Type B pancreatic cell (in vitro differentiated cells): ENCODE data around the gene MRPS26. TPM values are rescaled to one million over a fixed set of nuclear protein-coding genes. Genes with fewer than 3 reads are reported as not detected.
A peak's percentile ranks its signal among the peaks of the same experiment; 100 is the strongest.
"Not testable (repeated sequence)": the region's sequence is repeated elsewhere in the genome, so short reads cannot be mapped to it uniquely, and the experiment has no call there.

Source experiments
- DNase-seq: peaks from one replicate; pipeline ENCODE4 v3.0.0; 2021; ENCODE audit warnings: mixed read lengths; ENCODE audit not compliant: unreplicated experiment; ENCODE audit errors: extremely low spot score
- H3K27ac Mint-ChIP-seq: 2 replicates; pipeline ENCODE4 v1.8.0; 2021; ENCODE audit warnings: mild to moderate bottlenecking, mixed read lengths
- H3K27me3 Mint-ChIP-seq: 2 replicates; pipeline ENCODE4 v1.8.0; 2021; ENCODE audit warnings: mixed read lengths
- H3K36me3 Mint-ChIP-seq: 2 replicates; pipeline ENCODE4 v1.8.0; 2021; ENCODE audit warnings: mixed read lengths
- H3K4me1 Mint-ChIP-seq: one replicate; pipeline ENCODE4 v1.8.0; 2021; ENCODE audit warnings: mixed read lengths; ENCODE audit not compliant: unreplicated experiment
- H3K4me3 Mint-ChIP-seq: 2 replicates; pipeline ENCODE4 v1.8.0; 2021; ENCODE audit warnings: mild to moderate bottlenecking, mixed read lengths
- H3K9me3 Mint-ChIP-seq: 2 replicates; pipeline ENCODE4 v1.8.0; 2021; ENCODE audit warnings: mixed read lengths
- total RNA-seq: library from RNA; stranded (reverse); gene quantifications from 2 replicates; pipeline ENCODE4 v1.2.1, GENCODE V29; 2021; ENCODE audit warnings: low replicate concordance
- TF ChIP-seq, protein P1 (sequence below): fragments of 200-600 bp; sonication (generic); conservative IDR thresholded peaks from 2 replicates; pipeline ENCODE4 v1.5.0; 2021; ENCODE audit warnings: antibody characterized with exemption, mild to moderate bottlenecking

MRPS26 gene
- total RNA-seq, 1 donor from 2014 or later: 67.3 TPM

DNA sequence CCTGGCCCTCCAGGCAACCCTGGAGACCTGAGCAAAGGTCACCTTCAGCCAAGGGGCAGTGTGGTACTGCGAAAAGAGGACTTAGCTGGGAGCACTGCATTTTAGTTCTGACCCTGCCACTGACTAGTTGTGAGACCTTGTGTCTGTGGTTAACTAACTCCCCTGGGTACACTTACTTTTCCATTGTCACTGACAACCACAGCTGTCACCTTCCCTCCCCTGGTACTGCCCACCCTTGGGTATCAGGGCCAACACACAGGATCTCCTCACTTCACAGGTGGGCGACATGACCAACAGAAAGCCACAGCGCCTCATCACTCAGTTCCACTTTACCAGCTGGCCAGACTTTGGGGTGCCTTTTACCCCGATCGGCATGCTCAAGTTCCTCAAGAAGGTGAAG is 24.1 kb upstream of the MRPS26 start:
- H3K4me3 Mint-ChIP-seq: no peak overlapping the region
- no peak overlapping the region for H3K27ac Mint-ChIP-seq
- peaks cover 42% of the 10 kb centered on the region for H3K36me3 Mint-ChIP-seq
- DNase-seq: no peak
- no peaks in the 10 kb centered on the region for H3K9me3 Mint-ChIP-seq
- no peaks in the 10 kb centered on the region for H3K27me3 Mint-ChIP-seq
- H3K4me1 Mint-ChIP-seq: peaks cover 8% of the 10 kb centered on the region
- TF ChIP-seq, protein P1, sequence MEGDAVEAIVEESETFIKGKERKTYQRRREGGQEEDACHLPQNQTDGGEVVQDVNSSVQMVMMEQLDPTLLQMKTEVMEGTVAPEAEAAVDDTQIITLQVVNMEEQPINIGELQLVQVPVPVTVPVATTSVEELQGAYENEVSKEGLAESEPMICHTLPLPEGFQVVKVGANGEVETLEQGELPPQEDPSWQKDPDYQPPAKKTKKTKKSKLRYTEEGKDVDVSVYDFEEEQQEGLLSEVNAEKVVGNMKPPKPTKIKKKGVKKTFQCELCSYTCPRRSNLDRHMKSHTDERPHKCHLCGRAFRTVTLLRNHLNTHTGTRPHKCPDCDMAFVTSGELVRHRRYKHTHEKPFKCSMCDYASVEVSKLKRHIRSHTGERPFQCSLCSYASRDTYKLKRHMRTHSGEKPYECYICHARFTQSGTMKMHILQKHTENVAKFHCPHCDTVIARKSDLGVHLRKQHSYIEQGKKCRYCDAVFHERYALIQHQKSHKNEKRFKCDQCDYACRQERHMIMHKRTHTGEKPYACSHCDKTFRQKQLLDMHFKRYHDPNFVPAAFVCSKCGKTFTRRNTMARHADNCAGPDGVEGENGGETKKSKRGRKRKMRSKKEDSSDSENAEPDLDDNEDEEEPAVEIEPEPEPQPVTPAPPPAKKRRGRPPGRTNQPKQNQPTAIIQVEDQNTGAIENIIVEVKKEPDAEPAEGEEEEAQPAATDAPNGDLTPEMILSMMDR: no peak

DNA sequence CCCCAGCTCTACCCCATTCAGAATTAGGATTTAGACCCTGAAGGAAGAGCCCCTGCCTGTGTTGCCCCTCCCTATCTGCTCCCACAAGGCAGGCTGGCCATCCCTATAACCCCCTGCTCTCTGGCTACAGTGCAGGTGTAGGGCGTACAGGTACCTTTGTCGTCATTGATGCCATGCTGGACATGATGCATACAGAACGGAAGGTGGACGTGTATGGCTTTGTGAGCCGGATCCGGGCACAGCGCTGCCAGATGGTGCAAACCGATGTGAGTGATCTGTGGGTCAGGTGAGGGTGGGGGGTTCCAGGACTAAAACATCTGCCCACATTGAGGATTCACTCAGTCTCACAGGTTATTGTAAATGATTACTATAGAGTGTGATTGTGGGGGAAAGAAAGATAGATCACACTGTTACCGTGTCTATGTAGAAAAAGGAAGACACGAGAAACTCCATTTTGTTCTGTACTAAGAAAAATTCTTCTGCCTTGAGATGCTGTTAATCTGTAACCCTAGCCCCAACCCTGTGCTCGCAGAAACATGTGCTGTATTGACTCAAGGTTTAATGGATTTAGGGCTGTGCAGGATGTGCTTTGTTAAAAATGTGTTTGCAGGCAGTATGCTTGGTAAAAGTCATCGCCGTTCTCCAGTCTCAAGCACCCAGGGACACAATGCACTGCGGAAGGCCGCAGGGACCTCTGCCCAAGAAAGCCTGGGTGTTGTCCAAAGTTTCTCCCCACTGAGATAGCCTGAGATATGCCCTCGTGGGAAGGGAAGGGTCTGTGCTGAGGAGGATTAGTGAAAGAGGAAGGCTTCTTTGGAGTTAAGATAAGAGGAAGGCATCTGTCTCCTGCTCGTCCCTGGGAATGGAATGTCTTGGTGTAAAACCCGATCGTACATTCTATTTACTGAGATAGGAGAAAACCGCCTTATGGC is 23.0 kb upstream of the MRPS26 start:
- not testable (repeated sequence) for H3K4me3 Mint-ChIP-seq, H3K27me3 Mint-ChIP-seq, H3K4me1 Mint-ChIP-seq, H3K9me3 Mint-ChIP-seq, DNase-seq
- Mint-ChIP-seq H3K36me3 (peaks cover 41% of the 10 kb centered on the region), H3K27ac (peak overlapping the region; percentile 86)

DNA sequence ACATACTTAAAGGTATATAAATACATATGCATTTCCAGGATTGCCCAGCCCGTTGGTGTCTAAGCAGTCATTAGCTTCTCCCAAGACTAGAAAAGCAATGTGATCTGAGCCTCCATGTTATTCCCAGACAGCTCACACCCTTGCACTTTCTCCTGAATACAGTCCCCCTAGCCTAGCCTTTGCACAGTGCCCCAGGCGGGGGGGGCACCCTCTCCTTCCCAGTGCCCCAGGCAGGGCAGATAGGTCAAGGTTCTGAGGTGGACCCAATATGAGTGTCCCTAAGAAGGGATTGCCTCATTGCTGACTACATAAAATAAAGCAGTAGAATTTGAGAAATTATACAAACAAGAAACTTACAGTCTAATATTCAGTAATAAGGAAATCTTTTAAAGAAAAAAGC is 17.9 kb upstream of the MRPS26 start:
- TF ChIP-seq, protein P1: no peak
- peaks cover 3% of the 10 kb centered on the region for H3K4me1 Mint-ChIP-seq
- H3K36me3 Mint-ChIP-seq: peaks cover 26% of the 10 kb centered on the region
- no peaks in the 10 kb centered on the region for H3K9me3 Mint-ChIP-seq
- no peak overlapping the region for H3K27ac Mint-ChIP-seq
- no peak for DNase-seq
- no peak overlapping the region for H3K4me3 Mint-ChIP-seq
- no peaks in the 10 kb centered on the region for H3K27me3 Mint-ChIP-seq

DNA sequence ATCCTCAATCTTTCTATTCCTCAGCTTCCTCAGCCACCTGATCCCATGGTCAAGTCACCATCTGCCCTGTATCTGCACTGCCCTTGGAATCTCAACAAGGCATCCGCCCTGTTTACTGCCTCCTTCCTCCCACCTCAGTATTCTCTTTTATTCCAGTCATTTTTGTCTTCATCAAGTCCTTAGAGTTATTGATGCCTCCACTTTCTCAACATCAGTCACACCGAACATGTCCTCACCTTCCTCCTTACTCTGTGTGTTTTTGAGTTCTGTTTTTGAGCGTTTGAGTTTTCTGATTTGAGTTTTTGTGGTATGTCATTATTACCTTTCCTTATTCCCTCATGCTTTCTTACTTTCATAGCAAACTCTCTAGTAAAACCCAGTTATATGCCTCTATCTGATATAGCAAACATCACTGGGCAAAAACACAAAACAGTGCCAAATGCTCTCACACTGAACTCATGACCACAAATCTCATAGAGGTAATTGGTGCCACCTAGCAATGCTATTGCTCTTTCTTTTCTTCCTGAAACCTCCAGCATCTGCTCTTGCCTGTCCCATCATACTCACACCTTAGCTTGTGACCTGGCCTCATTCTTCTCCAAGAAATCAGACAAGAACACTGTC is 14.2 kb upstream of the MRPS26 start:
- H3K27me3 Mint-ChIP-seq: no peaks in the 10 kb centered on the region
- H3K27ac Mint-ChIP-seq: no peak overlapping the region
- H3K9me3 Mint-ChIP-seq: no peaks in the 10 kb centered on the region
- peaks cover 23% of the 10 kb centered on the region for H3K36me3 Mint-ChIP-seq
- DNase-seq: no peak
- no peak overlapping the region for H3K4me3 Mint-ChIP-seq
- TF ChIP-seq, protein P1: no peak
- no peaks in the 10 kb centered on the region for H3K4me1 Mint-ChIP-seq

DNA sequence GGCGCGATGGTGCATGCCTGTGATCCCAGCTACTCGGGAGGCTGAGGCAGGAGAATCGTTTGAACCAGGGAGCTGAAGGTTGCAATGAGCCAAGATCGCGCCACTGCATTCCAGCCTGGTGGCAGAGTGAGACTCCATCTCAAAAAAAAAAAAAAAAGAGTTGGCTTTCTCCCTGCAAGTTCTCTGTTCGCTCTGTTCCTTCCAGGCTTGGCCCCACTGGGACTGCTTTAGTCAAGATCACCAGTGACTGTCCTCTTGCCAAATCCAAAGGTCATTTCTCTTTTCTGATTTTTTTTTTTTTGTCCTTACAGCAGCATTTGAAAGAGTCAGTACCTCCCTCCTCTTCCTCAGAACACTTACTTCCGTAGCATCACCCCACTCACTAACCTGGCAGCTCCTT is 13.2 kb upstream of the MRPS26 start:
- H3K4me1 Mint-ChIP-seq: no peaks in the 10 kb centered on the region
- DNase-seq: no peak
- no peaks in the 10 kb centered on the region for H3K27me3 Mint-ChIP-seq
- no peak overlapping the region for H3K27ac Mint-ChIP-seq
- TF ChIP-seq, protein P1: no peak
- peaks cover 17% of the 10 kb centered on the region for H3K36me3 Mint-ChIP-seq
- H3K9me3 Mint-ChIP-seq: no peaks in the 10 kb centered on the region
- no peak overlapping the region for H3K4me3 Mint-ChIP-seq

DNA sequence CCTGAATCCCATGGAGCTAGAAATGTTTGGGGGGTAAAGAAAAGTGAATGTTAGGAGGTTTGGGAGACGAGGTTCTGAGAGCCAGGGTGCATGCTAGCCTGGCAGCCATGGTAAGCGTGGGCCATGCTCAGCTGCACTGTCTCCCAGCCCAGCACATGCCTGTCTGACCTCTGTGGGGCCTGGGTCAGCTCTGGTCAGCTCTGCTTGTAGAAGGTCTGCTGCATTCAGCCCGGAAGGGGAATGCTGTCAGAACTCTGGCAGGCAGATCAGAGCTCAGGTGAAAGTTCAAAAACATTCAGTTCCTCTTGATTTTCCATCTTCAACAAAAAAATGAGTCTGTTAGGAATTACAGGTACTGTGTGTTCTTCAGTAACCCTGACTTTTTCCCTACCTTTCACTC is 8.2 kb upstream of the MRPS26 start:
- peaks cover 12% of the 10 kb centered on the region for H3K4me1 Mint-ChIP-seq
- TF ChIP-seq, protein P1: no peak
- H3K9me3 Mint-ChIP-seq: no peaks in the 10 kb centered on the region
- H3K36me3 Mint-ChIP-seq: peaks cover 18% of the 10 kb centered on the region
- H3K27ac Mint-ChIP-seq: no peak overlapping the region
- H3K4me3 Mint-ChIP-seq: no peak overlapping the region
- DNase-seq: no peak
- no peaks in the 10 kb centered on the region for H3K27me3 Mint-ChIP-seq
